Ishikawa (cell line): ENCODE measurements around the gene HYKK.

Source experiments
- CEBPB ChIP-seq: IDR thresholded peaks from 2 replicates; pipeline ENCODE4 v1.6.1; 2012
- CREB1 ChIP-seq: IDR thresholded peaks from 2 replicates; pipeline ENCODE4 v1.6.1; 2012; ENCODE audit warnings: low read depth
- EGR1 ChIP-seq: IDR thresholded peaks from 2 replicates; pipeline ENCODE4 v1.6.1; 2012
- EP300 ChIP-seq: IDR thresholded peaks from 2 replicates; pipeline ENCODE4 v1.6.1; 2012; ENCODE audit warnings: borderline replicate concordance
- FOXM1 ChIP-seq: IDR thresholded peaks from 2 replicates; pipeline ENCODE4 v1.6.1; 2012; ENCODE audit warnings: low read depth, borderline replicate concordance
- MAX ChIP-seq: IDR thresholded peaks from 2 replicates; pipeline ENCODE4 v1.6.1; 2012
- NFIC ChIP-seq: IDR thresholded peaks from 2 replicates; pipeline ENCODE4 v1.6.1; 2012
- RAD21 ChIP-seq: IDR thresholded peaks from 2 replicates; pipeline ENCODE4 v1.6.1; 2012; ENCODE audit warnings: low read depth
- TAF1 ChIP-seq: IDR thresholded peaks from 2 replicates; pipeline ENCODE4 v1.6.1; 2012; ENCODE audit warnings: low read depth, mild to moderate bottlenecking
- TCF12 ChIP-seq: IDR thresholded peaks from 2 replicates; pipeline ENCODE4 v1.6.1; 2012; ENCODE audit warnings: low read depth
- TEAD4 ChIP-seq: IDR thresholded peaks from 2 replicates; pipeline ENCODE4 v1.6.1; 2012
- USF1 ChIP-seq: IDR thresholded peaks from 2 replicates; pipeline ENCODE4 v1.6.1; 2012
- YY1 ChIP-seq: IDR thresholded peaks from 2 replicates; pipeline ENCODE4 v1.6.1; 2012; ENCODE audit warnings: low read depth
- ZBTB7A ChIP-seq: IDR thresholded peaks from 2 replicates; pipeline ENCODE4 v1.6.1; 2012; ENCODE audit warnings: low read depth
- TF ChIP-seq, protein P1 (sequence below): IDR thresholded peaks from 2 replicates; pipeline ENCODE4 v1.6.1; 2012; ENCODE audit warnings: low read depth, mild to moderate bottlenecking

HYKK gene

GRCh38 chr15:78469031-78469430, 38.3 kb upstream of the HYKK start:
- no peak for TF ChIP-seq EGR1
- TF ChIP-seq NFIC, result no peak
- no peak for TF ChIP-seq ZBTB7A

DNA sequence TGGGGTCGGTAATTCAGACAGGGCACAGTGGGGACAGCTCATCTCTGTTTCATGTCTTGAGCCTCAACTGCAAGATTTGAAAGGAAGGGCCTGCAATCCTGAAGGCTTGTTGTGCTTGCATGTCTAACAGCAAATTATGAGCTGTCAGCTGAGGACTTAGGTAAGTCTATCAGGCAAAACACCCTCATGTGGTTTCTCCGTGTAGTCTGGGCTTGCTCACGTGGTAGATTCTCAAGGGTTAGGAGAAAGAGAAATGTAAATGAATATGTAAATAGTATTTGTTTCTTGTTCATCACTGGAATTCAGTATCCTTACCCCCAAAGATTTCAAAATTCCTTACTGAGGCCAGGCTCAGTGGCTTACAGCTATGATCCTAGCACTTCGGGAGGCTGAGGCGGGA, 30.1 kb upstream of the HYKK start:
- no peak for TF ChIP-seq FOXM1
- no peak for TF ChIP-seq EGR1
- TF ChIP-seq MAX, result no peak
- TF ChIP-seq TCF12, result no peak
- no peak for TF ChIP-seq YY1
- no peak for TF ChIP-seq RAD21
- no peak for TF ChIP-seq TAF1
- TF ChIP-seq ZBTB7A, result no peak
- TF ChIP-seq TEAD4, result no peak
- no peak for TF ChIP-seq USF1
- no peak for TF ChIP-seq CREB1

DNA sequence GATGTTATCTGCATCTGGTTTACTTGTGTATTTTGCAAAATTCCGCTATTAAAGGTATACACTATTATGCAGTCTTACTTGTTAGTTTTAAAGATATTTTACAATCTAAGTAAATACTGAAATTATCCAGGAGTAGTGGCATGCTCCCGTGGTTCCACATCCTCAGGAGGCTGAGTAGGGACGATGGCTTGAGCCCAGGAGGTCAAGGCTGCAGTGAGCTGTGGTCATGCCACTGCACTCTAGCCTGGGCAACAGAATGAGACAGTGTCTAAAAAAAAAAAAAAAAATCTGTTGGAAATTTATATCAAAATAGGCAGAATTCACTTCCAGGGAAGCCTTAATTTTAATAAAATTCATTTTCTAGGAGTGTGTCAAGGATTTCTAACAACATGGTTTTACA, 27.7 kb upstream of the HYKK start:
- TF ChIP-seq RAD21, result no peak
- no peak for TF ChIP-seq TEAD4
- no peak for TF ChIP-seq YY1
- no peak for TF ChIP-seq MAX
- no peak for TF ChIP-seq TCF12
- TF ChIP-seq EGR1, result no peak
- no peak for TF ChIP-seq EP300
- no peak for TF ChIP-seq CREB1
- TF ChIP-seq, protein P1, sequence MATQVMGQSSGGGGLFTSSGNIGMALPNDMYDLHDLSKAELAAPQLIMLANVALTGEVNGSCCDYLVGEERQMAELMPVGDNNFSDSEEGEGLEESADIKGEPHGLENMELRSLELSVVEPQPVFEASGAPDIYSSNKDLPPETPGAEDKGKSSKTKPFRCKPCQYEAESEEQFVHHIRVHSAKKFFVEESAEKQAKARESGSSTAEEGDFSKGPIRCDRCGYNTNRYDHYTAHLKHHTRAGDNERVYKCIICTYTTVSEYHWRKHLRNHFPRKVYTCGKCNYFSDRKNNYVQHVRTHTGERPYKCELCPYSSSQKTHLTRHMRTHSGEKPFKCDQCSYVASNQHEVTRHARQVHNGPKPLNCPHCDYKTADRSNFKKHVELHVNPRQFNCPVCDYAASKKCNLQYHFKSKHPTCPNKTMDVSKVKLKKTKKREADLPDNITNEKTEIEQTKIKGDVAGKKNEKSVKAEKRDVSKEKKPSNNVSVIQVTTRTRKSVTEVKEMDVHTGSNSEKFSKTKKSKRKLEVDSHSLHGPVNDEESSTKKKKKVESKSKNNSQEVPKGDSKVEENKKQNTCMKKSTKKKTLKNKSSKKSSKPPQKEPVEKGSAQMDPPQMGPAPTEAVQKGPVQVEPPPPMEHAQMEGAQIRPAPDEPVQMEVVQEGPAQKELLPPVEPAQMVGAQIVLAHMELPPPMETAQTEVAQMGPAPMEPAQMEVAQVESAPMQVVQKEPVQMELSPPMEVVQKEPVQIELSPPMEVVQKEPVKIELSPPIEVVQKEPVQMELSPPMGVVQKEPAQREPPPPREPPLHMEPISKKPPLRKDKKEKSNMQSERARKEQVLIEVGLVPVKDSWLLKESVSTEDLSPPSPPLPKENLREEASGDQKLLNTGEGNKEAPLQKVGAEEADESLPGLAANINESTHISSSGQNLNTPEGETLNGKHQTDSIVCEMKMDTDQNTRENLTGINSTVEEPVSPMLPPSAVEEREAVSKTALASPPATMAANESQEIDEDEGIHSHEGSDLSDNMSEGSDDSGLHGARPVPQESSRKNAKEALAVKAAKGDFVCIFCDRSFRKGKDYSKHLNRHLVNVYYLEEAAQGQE, result no peak
- TF ChIP-seq NFIC, result no peak
- TF ChIP-seq USF1, result no peak

DNA sequence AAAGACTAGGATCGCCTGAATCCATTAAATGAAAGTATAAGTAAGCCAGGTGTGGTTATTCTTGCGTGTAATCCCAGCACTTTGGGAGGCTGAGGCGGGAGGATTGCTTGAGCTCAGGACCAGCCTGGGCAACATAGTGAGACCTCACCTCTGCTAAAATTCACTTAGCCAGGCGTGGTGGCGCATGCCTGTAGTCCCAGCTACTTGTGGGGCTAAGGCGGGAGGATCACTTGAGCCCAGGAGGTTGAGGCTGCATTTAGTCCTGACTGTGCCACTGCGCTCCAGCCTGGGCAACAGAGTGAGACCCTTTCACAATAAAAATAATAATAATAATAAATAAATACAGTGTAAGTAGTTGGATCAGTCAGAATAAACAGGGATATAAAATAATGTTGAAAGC, 25.5 kb upstream of the HYKK start:
- TF ChIP-seq TCF12 (no peak), ZBTB7A (no peak), EP300 (no peak)

DNA sequence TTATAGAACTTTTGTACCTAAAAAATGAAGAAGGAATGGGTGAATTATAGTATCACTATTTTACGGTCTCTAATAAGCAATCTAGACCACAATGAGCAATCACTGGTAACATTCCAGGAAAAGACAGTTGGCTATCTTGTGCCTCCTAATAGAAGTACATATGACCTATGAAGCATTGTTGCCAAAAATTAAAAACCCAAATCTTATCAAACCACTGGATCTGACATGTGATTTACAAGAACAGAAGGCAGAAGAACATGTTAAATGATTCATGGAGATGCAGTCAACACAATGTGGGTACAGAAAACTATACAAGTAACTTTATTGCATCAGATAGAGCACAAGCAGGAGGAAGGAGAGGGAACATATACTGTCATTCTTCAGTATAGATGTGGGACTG, 14.5 kb upstream of the HYKK start:
- TF ChIP-seq YY1 (no peak), CEBPB (no peak), TAF1 (no peak), EP300 (no peak), NFIC (no peak), FOXM1 (no peak), EGR1 (no peak), MAX (no peak), TCF12 (no peak), CREB1 (no peak), USF1 (no peak), RAD21 (no peak), TEAD4 (no peak), ZBTB7A (no peak)
- TF ChIP-seq, protein P1, result no peak

DNA sequence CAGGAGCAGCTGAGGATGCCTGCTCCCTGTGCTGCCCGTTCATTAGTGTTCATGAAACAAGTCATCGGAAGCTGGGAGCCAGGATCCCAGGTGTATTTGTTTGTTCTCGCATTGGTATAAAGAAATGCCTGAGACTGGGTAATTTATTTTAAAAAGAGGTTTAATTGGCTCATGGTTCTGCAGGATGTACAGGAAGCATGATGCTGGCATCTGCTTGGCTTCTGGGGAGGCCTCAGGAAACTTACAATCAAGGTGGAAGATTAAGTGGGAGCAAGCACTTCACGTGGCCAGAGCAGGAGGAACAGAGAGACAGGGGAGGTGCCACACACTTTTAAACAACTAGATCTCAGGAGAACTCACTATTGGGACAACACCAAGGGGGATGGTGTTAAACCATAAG, 5.5 kb upstream of the HYKK start:
- TF ChIP-seq EGR1, result no peak
- no peak for TF ChIP-seq ZBTB7A
- TF ChIP-seq FOXM1, result no peak

GRCh38 chr15:78502641-78503040, 4.7 kb upstream of the HYKK start:
- TF ChIP-seq FOXM1 (no peak), CREB1 (no peak), TEAD4 (no peak), TAF1 (no peak), MAX (no peak), USF1 (no peak), EP300 (no peak), RAD21 (no peak)
